ENCODE measurements around the gene TBL2. TPM values are rescaled to one million over a fixed set of nuclear protein-coding genes. Genes with fewer than 3 reads are reported as not detected.

TBL2 gene
- total and polyA plus RNA-seq, 2 of the 4 experiments (the other 2 are of a cell fraction) = 72.6 to 94.1 TPM

DNA sequence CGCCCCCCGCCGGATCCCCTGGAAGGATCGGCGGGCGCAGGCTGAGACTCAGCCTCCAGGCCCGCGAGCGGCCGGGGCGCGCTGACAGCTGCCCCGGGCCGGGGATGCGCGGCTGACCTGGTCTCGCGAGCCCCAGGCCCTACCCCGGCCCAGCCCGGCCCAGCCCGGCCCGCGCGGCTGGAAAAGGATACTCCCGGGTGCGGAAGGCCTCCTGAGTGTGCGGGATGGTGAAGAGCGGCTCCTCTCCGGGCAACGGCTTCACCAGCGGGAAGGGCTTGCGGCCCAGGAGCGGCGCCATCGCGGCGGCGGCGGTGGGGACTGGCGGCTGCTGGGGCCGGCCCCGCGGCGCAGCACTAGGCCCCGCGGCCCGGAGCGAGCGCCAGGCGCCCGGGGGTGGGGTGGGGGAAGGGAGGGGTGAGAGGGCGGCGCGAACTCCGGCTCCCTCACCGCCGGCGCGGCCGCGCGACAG is 56.7 kb downstream of the TBL2 start:
- dilution Hi-C loops (cut with HindIII; ENCODE audit: low sequenced_read_pairs, unreplicated experiment) = no loop called here
- no peaks in the 10 kb centered on the region for H3K9me3 ChIP-seq (ENCODE audit: control insufficient read depth, insufficient read depth, low read length)
- H2AFZ ChIP-seq (replicated peaks; ENCODE audit: low read length, poor library complexity) = peak overlapping the region; percentile 98
- intact Hi-C loops (cut with micrococcal nuclease) = loop anchor here (2.0 to 5.0 kb wide), 2 partner anchors 35 to 146 kb away; partner anchors contain the start of genes BCL7B and VPS37D
- ATAC-seq (ENCODE audit: low read depth) (peak; percentile 70), DNase-seq (peak; percentile 20)
- WGBS, 2 experiments (ENCODE audit: extremely low coverage in 2 of 2, insufficient read length in 1 of 2) = 3% methylated on average over 13 of the region's 62 CpGs; no CpG with 5 or more reads in 1 of the 2 experiments
- H2BK120ac ChIP-seq (ENCODE audit: low read depth, low read length) = no peak overlapping the region
- ChIA-PET CTCF (interaction anchor here (0.7 kb wide), 1 partner anchor 195 kb away, joined by 3 read pairs; no protein-coding TSS in a partner anchor), POLR2A (ENCODE audit: unreplicated experiment) (no interaction called here)
- peak overlapping the region; percentile 77 for H3K56ac ChIP-seq (ENCODE audit: extremely low read depth, insufficient read depth, low read length)
- no peak overlapping the region for H2BK15ac ChIP-seq (ENCODE audit: low read depth, low read length)
- BruUV-seq (replicated peaks) = no TSS peak
- peaks cover 42% of the 10 kb centered on the region for H4K20me1 ChIP-seq (ENCODE audit: insufficient read depth, low read length)
- TF ChIP-seq POLR2A (IDR thresholded peaks at IDR 0.05; ENCODE audit: low read depth, low read length) = peak; percentile 37; the same call in 1 of the 2 replicates
- TF ChIP-seq MAZ (IDR thresholded peaks at IDR 0.05; ENCODE audit: borderline replicate concordance, low read depth, low read length) = no peak
- H3K4ac ChIP-seq (ENCODE audit: low read depth, low read length) = peak overlapping the region; percentile 79
- no peak overlapping the region for H3K23ac ChIP-seq (ENCODE audit: low read depth, low read length)
- peak overlapping the region; percentile 20 to 61; a peak in 3 of 4 replicates for H4K8ac ChIP-seq (ENCODE audit: low read depth in 2 of 2, low read length in 2 of 2)
- peak overlapping the region; percentile 8; the same call in 1 of the 2 replicates for H2AK5ac ChIP-seq (ENCODE audit: low read depth, low read length)
- H3K18ac ChIP-seq (ENCODE audit: low read depth, low read length) = peak overlapping the region; percentile 55; the same call in 1 of the 2 replicates
- H3K9ac ChIP-seq (ENCODE audit: low read depth, low read length) = peak overlapping the region; percentile 99
- peak overlapping the region; percentile 72; the same call in 1 of the 2 replicates for H4K91ac ChIP-seq (ENCODE audit: insufficient read depth, low read depth, low read length)
- peaks cover 6% of the 10 kb centered on the region; the same call in 1 of the 2 replicates for H3K36me3 ChIP-seq (ENCODE audit: control insufficient read depth, insufficient read depth, low read length)
- H3K4me2 ChIP-seq (ENCODE audit: low read depth, low read length) = no peak overlapping the region
- no peak overlapping the region for H2BK20ac ChIP-seq (ENCODE audit: low read depth, low read length)
- H3K27me3 ChIP-seq (ENCODE audit: control insufficient read depth, insufficient read depth, low read length) = no peaks in the 10 kb centered on the region
- H3K9me1 ChIP-seq (ENCODE audit: insufficient read depth, low read length) = peaks cover 5% of the 10 kb centered on the region
- H3K27ac ChIP-seq (ENCODE audit: insufficient read depth, low read length) = peak overlapping the region; percentile 98
- H3K79me1 ChIP-seq (ENCODE audit: low read depth in 1 of 2, low read length in 2 of 2) = peaks cover 0 to 22% of the 10 kb centered on the region in 2 experiments; a peak in 2 of 4 replicates
- in situ Hi-C loops (cut with MboI; ENCODE audit: low sequenced_read_pairs) = no loop called here
- peak overlapping the region; percentile 77 for H4K5ac ChIP-seq (ENCODE audit: low read depth, low read length)
- H3K4me1 ChIP-seq (ENCODE audit: control insufficient read depth, insufficient read depth, low read length) = peaks cover 6% of the 10 kb centered on the region
- peak overlapping the region; percentile 60 for H3K4me3 ChIP-seq (ENCODE audit: insufficient read depth, low read depth, low read length)
- peak overlapping the region; percentile 94 for H2AK9ac ChIP-seq (replicated peaks; ENCODE audit: low read depth, low read length, poor library complexity)
- no peak overlapping the region for H3K14ac ChIP-seq (replicated peaks; ENCODE audit: low read depth, low read length)
- peak overlapping the region; percentile 86 for H2BK5ac ChIP-seq (ENCODE audit: low read depth, low read length, poor library complexity, severe bottlenecking)

Measured in IMR-90 (cell line).